ENCODE data around the gene C6orf15.

- TF ChIP-seq CTCF (IDR thresholded peaks at IDR 0.05): no peak
- no peak for TF ChIP-seq POLR2A (IDR thresholded peaks at IDR 0.05)
- no peak for TF ChIP-seq POLR2AphosphoS5 (IDR thresholded peaks at IDR 0.05)
These were observed 19.4 kb downstream of the C6orf15 start for GRCh38 chr6:31092769-31093505.

Data from prostate gland (tissue), 2 donors.